ENCODE results near the gene PYY.

The PYY gene

DNA sequence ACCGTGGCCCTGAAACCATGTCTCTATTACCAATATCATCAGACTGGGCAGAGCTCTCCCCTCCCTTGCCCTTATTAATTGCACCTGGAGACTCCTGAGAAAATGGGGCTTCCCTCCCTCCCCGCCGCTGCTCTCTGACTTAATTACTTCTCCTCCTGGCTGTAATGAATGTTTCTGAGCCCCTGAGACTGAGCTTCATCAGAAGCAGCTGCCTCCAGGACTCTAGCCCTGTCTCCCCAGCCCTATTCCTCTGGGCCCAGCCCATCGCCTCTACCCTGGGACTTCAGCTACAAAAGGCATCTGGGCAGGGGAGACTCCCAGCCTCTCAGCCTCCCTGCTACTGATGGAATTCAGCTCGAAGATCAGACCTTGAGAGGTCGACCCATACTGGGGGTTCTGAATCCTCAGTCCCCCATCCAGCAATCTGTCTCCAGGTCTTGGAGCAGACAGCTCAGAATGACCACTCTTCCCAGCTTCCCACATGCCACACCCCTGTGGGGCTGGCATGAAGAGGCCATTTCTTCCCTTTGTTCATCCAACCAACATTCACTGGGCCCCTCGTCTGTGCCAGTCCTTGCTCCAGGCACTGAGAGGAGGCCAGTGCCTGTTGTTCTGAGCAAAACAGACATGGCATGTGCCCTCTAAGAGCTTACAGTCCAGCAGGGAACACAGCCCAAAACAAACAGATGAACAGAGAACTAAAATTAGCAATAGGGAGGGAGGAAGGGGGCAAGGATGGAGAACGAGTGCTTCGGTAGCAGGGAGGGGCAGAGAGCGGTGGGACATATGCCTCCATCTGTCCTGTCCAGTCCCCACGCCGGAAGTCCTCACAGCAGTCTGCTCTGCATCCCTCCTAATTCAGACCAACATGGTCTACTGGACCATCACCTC, 33.6 kb upstream of the PYY start:
- H3K9me3 ChIP-seq, result no peaks in the 10 kb centered on the region
- no peak overlapping the region for H3K4me3 ChIP-seq
- H3K36me3 ChIP-seq (replicated peaks), result no peaks in the 10 kb centered on the region
- in situ Hi-C loops (cut with MboI; ENCODE audit: low sequenced_read_pairs), result no loop called here
- H3K4me1 ChIP-seq, result no peaks in the 10 kb centered on the region
- no peak for DNase-seq (ENCODE audit: low spot score in 2 of 2)
- peaks cover 7% of the 10 kb centered on the region for H3K27me3 ChIP-seq (ENCODE audit: low read depth)

DNA sequence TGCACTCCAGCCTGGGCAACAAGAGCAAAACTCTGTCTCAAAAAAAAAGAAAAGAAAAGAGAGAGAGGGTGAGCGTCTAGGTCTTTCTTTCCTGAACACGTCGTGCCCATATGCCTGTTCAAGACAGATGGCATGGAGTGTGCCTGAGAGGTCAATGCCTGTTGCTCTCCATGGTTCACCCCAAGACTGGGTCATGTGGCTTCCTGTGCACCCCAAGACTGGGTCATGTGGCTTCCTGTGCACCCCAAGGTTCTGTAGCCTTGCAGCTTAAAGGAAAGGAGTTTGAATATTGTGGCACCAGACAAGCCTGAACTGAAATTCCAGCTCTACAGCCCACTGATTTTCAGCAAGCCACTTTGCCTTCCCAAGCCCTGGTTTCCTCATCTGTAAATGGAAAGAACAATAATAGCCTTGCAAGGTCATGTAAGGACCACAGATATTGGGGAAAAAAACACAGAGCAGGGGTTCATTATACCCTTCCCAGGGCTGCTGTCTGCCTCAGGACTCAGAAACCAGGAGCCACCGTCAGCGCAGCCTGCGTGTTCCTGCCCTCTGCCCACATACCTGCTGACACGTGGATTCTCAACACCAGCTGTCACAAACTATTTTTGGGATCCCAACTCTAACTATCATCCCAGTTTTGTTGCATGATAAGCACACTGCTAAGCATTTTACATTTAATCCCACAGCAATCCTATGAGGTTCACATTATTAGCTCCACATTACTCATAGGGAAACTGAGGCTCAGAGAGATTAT, 32.7 kb upstream of the PYY start:
- Histone ChIP-seq H3K36me3 (replicated peaks) (no peaks in the 10 kb centered on the region), H3K4me1 (no peaks in the 10 kb centered on the region), H3K9me3 (no peaks in the 10 kb centered on the region), H3K27me3 (ENCODE audit: low read depth) (peaks cover 7% of the 10 kb centered on the region), H3K4me3 (no peak overlapping the region)
- in situ Hi-C loops (cut with MboI; ENCODE audit: low sequenced_read_pairs), result no loop called here
- DNase-seq (ENCODE audit: low spot score in 2 of 2), result no peak

- no peaks in the 10 kb centered on the region for H3K4me1 ChIP-seq
- H3K36me3 ChIP-seq (replicated peaks), result no peaks in the 10 kb centered on the region
- DNase-seq (ENCODE audit: low spot score in 2 of 2), result no peak
- no peak overlapping the region for H3K4me3 ChIP-seq
- in situ Hi-C loops (cut with MboI; ENCODE audit: low sequenced_read_pairs), result no loop called here
- H3K27me3 ChIP-seq (ENCODE audit: low read depth), result peaks cover 10% of the 10 kb centered on the region
- H3K9me3 ChIP-seq, result no peaks in the 10 kb centered on the region
Observed at GRCh38 chr17:43984521-43984920, 30.8 kb upstream of the PYY start.

- Histone ChIP-seq H3K4me1 (no peaks in the 10 kb centered on the region), H3K36me3 (replicated peaks) (no peaks in the 10 kb centered on the region), H3K4me3 (peak overlapping the region; percentile 2; the same call in 1 of the 2 replicates), H3K27me3 (ENCODE audit: low read depth) (peaks cover 10% of the 10 kb centered on the region), H3K9me3 (no peaks in the 10 kb centered on the region)
- in situ Hi-C loops (cut with MboI; ENCODE audit: low sequenced_read_pairs), result no loop called here
- no peak for DNase-seq (ENCODE audit: low spot score in 2 of 2)
Observed at GRCh38 chr17:43983515-43984411, 30.0 kb upstream of the PYY start.

DNA sequence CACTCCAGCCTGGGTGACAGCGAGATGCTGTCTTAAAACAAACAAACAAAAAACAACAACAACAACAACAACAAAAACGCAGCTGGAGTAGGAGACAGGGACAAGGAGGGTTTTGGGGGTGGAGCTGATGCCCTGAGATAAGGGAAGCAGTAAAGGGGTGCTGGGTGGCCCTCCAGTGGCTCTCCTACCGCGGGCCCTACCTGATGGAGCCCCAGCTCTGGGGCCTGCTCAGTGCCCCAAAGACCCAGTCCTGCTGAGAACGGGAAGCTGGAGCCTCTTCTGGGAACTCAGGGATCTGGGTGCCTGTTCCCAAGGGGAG, 29.4 kb upstream of the PYY start:
- Histone ChIP-seq H3K4me1 (no peaks in the 10 kb centered on the region), H3K9me3 (no peaks in the 10 kb centered on the region), H3K36me3 (replicated peaks) (no peaks in the 10 kb centered on the region), H3K4me3 (no peak overlapping the region), H3K27me3 (ENCODE audit: low read depth) (peaks cover 10% of the 10 kb centered on the region)
- in situ Hi-C loops (cut with MboI; ENCODE audit: low sequenced_read_pairs), result no loop called here
- no peak for DNase-seq (ENCODE audit: low spot score in 2 of 2)

GRCh38 chr17:43982171-43982570, 28.4 kb upstream of the PYY start:
- H3K36me3 ChIP-seq (replicated peaks), result no peaks in the 10 kb centered on the region
- peaks cover 7% of the 10 kb centered on the region for H3K27me3 ChIP-seq (ENCODE audit: low read depth)
- H3K4me3 ChIP-seq, result no peak overlapping the region
- no peak for DNase-seq (ENCODE audit: low spot score in 2 of 2)
- in situ Hi-C loops (cut with MboI; ENCODE audit: low sequenced_read_pairs), result no loop called here
- H3K4me1 ChIP-seq, result no peaks in the 10 kb centered on the region
- no peaks in the 10 kb centered on the region for H3K9me3 ChIP-seq

GRCh38 chr17:43979671-43980070, 25.9 kb upstream of the PYY start:
- DNase-seq (ENCODE audit: low spot score in 2 of 2), result no peak
- Histone ChIP-seq H3K27me3 (ENCODE audit: low read depth) (peaks cover 7% of the 10 kb centered on the region), H3K9me3 (no peaks in the 10 kb centered on the region), H3K4me1 (no peaks in the 10 kb centered on the region), H3K4me3 (no peak overlapping the region), H3K36me3 (replicated peaks) (no peaks in the 10 kb centered on the region)
- in situ Hi-C loops (cut with MboI; ENCODE audit: low sequenced_read_pairs), result no loop called here

DNA sequence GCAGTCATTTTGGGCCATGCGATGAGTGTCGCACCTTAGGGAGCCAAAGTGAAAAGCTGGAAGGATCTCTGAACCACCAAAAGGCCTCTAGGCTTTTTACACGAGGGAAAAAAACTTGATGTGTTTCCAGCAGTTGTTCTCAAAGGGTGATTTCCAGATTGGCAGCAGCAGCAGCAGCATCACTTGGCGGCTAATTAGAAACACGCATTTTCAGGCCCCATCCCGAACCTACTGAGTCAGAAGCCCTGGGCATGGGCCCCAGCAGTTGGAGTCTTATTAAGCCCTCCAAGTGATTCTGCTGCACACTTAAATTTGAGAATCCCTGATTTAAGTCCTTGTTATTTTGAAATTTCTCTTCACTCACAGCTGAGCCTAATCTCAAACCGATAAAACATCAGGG, 25.3 kb upstream of the PYY start:
- in situ Hi-C loops (cut with MboI; ENCODE audit: low sequenced_read_pairs), result no loop called here
- no peaks in the 10 kb centered on the region for H3K9me3 ChIP-seq

DNA sequence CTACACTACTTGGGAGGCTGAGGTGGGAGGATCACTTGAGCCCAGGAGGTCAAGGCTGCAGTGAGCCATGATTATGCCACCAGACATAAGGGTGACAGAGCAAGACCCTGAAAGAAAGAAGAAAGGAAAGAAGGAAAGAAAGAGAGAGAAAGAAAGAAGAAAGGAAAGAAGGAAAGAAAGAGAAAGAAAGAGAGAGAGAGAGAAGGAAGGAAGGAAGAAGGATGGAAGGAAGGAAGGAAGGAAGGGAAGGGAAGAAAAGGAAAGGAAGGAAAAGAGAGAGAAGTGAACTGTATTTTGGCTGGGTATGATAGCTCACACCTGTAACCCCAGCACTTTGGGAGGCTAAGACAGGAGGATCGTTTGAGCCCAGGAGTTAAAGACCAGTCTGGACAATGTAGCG, 24.3 kb upstream of the PYY start:
- no peaks in the 10 kb centered on the region for H3K36me3 ChIP-seq (replicated peaks)
- in situ Hi-C loops (cut with MboI; ENCODE audit: low sequenced_read_pairs), result no loop called here
- DNase-seq (ENCODE audit: low spot score in 2 of 2), result no peak
- H3K4me1 ChIP-seq, result no peaks in the 10 kb centered on the region; the same call in 1 of the 2 replicates
- peaks cover 5% of the 10 kb centered on the region for H3K27me3 ChIP-seq (ENCODE audit: low read depth)
- H3K9me3 ChIP-seq, result no peaks in the 10 kb centered on the region
- H3K4me3 ChIP-seq, result no peak overlapping the region

More for the DNA sequence above, 25.3 kb upstream of the PYY start:
- Histone ChIP-seq H3K4me1 (no peaks in the 10 kb centered on the region; the same call in 1 of the 2 replicates), H3K36me3 (replicated peaks) (no peaks in the 10 kb centered on the region), H3K27me3 (ENCODE audit: low read depth) (peaks cover 5% of the 10 kb centered on the region), H3K4me3 (no peak overlapping the region)
- no peak for DNase-seq (ENCODE audit: low spot score in 2 of 2)

GRCh38 chr17:43976963-43977837, 23.5 kb upstream of the PYY start:
- no peaks in the 10 kb centered on the region for H3K36me3 ChIP-seq (replicated peaks)
- no peaks in the 10 kb centered on the region for H3K9me3 ChIP-seq
- peaks cover 5% of the 10 kb centered on the region; the same call in 1 of the 2 replicates for H3K27me3 ChIP-seq (ENCODE audit: low read depth)
- in situ Hi-C loops (cut with MboI; ENCODE audit: low sequenced_read_pairs), result no loop called here
- H3K4me3 ChIP-seq, result no peak overlapping the region
- H3K4me1 ChIP-seq, result no peaks in the 10 kb centered on the region; the same call in 1 of the 2 replicates
- no peak for DNase-seq (ENCODE audit: low spot score in 2 of 2)

- Histone ChIP-seq H3K4me1 (no peaks in the 10 kb centered on the region; the same call in 1 of the 2 replicates), H3K27me3 (ENCODE audit: low read depth) (0 out of 2 replicates have a peak, but pooled peaks cover 2% of the 10 kb centered on the region), H3K4me3 (no peak overlapping the region), H3K9me3 (no peaks in the 10 kb centered on the region), H3K36me3 (replicated peaks) (no peaks in the 10 kb centered on the region)
- in situ Hi-C loops (cut with MboI; ENCODE audit: low sequenced_read_pairs), result no loop called here
- no peak for DNase-seq (ENCODE audit: low spot score in 2 of 2)
Observed at GRCh38 chr17:43975898-43976297, 22.2 kb upstream of the PYY start.

- Histone ChIP-seq H3K4me1 (no peaks in the 10 kb centered on the region; the same call in 1 of the 2 replicates), H3K4me3 (no peak overlapping the region), H3K9me3 (no peaks in the 10 kb centered on the region), H3K27me3 (ENCODE audit: low read depth) (0 out of 2 replicates have a peak, but pooled peaks cover 2% of the 10 kb centered on the region), H3K36me3 (replicated peaks) (no peaks in the 10 kb centered on the region)
- DNase-seq (ENCODE audit: low spot score in 2 of 2), result no peak
- in situ Hi-C loops (cut with MboI; ENCODE audit: low sequenced_read_pairs), result no loop called here
Observed at GRCh38 chr17:43974382-43975266, 20.9 kb upstream of the PYY start.

All from HAP-1 (cell line).